Measurements from ENCODE around the gene CDK19. TPM values are rescaled to one million over a fixed set of nuclear protein-coding genes. Genes with fewer than 3 reads are reported as not detected.

CDK19 gene
- total RNA-seq, 1 donor from 2014 or later, result 41.6 TPM

- no peak overlapping the region for H3K27ac Mint-ChIP-seq
- H3K27me3 Mint-ChIP-seq (ENCODE audit: low read depth), result no peaks in the 10 kb centered on the region
- peaks cover 3% of the 10 kb centered on the region for H3K4me1 Mint-ChIP-seq
- no peak for TF ChIP-seq CTCF (IDR thresholded peaks at IDR 0.05; ENCODE audit: unreplicated experiment)
- H3K4me3 Mint-ChIP-seq, result no peak overlapping the region
- peaks cover 32% of the 10 kb centered on the region for H3K36me3 Mint-ChIP-seq
- peaks cover 3% of the 10 kb centered on the region for H3K9me3 Mint-ChIP-seq
- DNase-seq (ENCODE audit: low spot score in 2 of 2, unreplicated experiment in 2 of 2), result no peak
Measured at GRCh38 chr6:110642711-110643110, 172.6 kb downstream of the CDK19 start.

GRCh38 chr6:110636781-110637180 is 178.5 kb downstream of the CDK19 start:
- Mint-ChIP-seq H3K4me3 (no peak overlapping the region), H3K9me3 (no peaks in the 10 kb centered on the region), H3K36me3 (peaks cover 23% of the 10 kb centered on the region), H3K4me1 (no peaks in the 10 kb centered on the region), H3K27me3 (ENCODE audit: low read depth) (no peaks in the 10 kb centered on the region), H3K27ac (no peak overlapping the region)
- DNase-seq (ENCODE audit: low spot score in 2 of 2, unreplicated experiment in 2 of 2), result no peak
- TF ChIP-seq CTCF (IDR thresholded peaks at IDR 0.05; ENCODE audit: unreplicated experiment), result no peak

- H3K9me3 Mint-ChIP-seq, result no peaks in the 10 kb centered on the region
- no peak overlapping the region for H3K27ac Mint-ChIP-seq
- no peak for TF ChIP-seq CTCF (IDR thresholded peaks at IDR 0.05; ENCODE audit: unreplicated experiment)
- no peak overlapping the region for H3K4me3 Mint-ChIP-seq
- DNase-seq (ENCODE audit: low spot score in 2 of 2, unreplicated experiment in 2 of 2), result no peak
- peaks cover 10% of the 10 kb centered on the region for H3K36me3 Mint-ChIP-seq
- no peaks in the 10 kb centered on the region for H3K27me3 Mint-ChIP-seq (ENCODE audit: low read depth)
- H3K4me1 Mint-ChIP-seq, result no peaks in the 10 kb centered on the region
Measured at GRCh38 chr6:110635096-110635495, 180.2 kb downstream of the CDK19 start.

- Mint-ChIP-seq H3K4me1 (no peaks in the 10 kb centered on the region), H3K9me3 (no peaks in the 10 kb centered on the region), H3K36me3 (peaks cover 6% of the 10 kb centered on the region), H3K27ac (no peak overlapping the region), H3K4me3 (no peak overlapping the region), H3K27me3 (ENCODE audit: low read depth) (no peaks in the 10 kb centered on the region)
- DNase-seq (ENCODE audit: low spot score in 2 of 2, unreplicated experiment in 2 of 2), result no peak
- TF ChIP-seq CTCF (IDR thresholded peaks at IDR 0.05; ENCODE audit: unreplicated experiment), result no peak
Measured at GRCh38 chr6:110633731-110634213, 181.5 kb downstream of the CDK19 start.

GRCh38 chr6:110629153-110629552 is 186.1 kb downstream of the CDK19 start:
- no peak overlapping the region for H3K4me3 Mint-ChIP-seq
- H3K36me3 Mint-ChIP-seq, result peaks cover 1% of the 10 kb centered on the region
- DNase-seq (ENCODE audit: low spot score in 2 of 2, unreplicated experiment in 2 of 2), result no peak
- no peaks in the 10 kb centered on the region for H3K9me3 Mint-ChIP-seq
- TF ChIP-seq CTCF (IDR thresholded peaks at IDR 0.05; ENCODE audit: unreplicated experiment), result no peak
- no peak overlapping the region for H3K27ac Mint-ChIP-seq
- H3K27me3 Mint-ChIP-seq (ENCODE audit: low read depth), result no peaks in the 10 kb centered on the region
- H3K4me1 Mint-ChIP-seq, result no peaks in the 10 kb centered on the region

GRCh38 chr6:110628330-110628729 is 186.9 kb downstream of the CDK19 start:
- Mint-ChIP-seq H3K9me3 (no peaks in the 10 kb centered on the region), H3K27me3 (ENCODE audit: low read depth) (no peaks in the 10 kb centered on the region), H3K36me3 (peaks cover 1% of the 10 kb centered on the region), H3K4me1 (no peaks in the 10 kb centered on the region), H3K27ac (no peak overlapping the region), H3K4me3 (no peak overlapping the region)
- DNase-seq (ENCODE audit: low spot score in 2 of 2, unreplicated experiment in 2 of 2), result no peak
- TF ChIP-seq CTCF (IDR thresholded peaks at IDR 0.05; ENCODE audit: unreplicated experiment), result no peak

Data from mesothelial cell of epicardium (in vitro differentiated cells).